Glutamatergic neuron (in vitro differentiated cells): Measurements from ENCODE around the gene KCNJ6. TPM values are rescaled to one million over a fixed set of nuclear protein-coding genes. Genes with fewer than 3 reads are reported as not detected.
"Not testable (repeated sequence)": the region's sequence is repeated elsewhere in the genome, so short reads cannot be mapped to it uniquely, and the experiment has no call there.

Source experiments
- DNase-seq: peaks from one replicate; pipeline ENCODE4 v3.0.0; 2022
- H3K27ac Mint-ChIP-seq: one replicate; pipeline ENCODE4 v1.8.0; 2020; ENCODE audit warnings: mild to moderate bottlenecking, mixed read lengths, inconsistent platforms; ENCODE audit not compliant: unreplicated experiment
- H3K27me3 Mint-ChIP-seq: one replicate; pipeline ENCODE4 v1.8.0; 2020; ENCODE audit warnings: mild to moderate bottlenecking, moderate library complexity, mixed read lengths, inconsistent platforms; ENCODE audit not compliant: unreplicated experiment
- H3K36me3 Mint-ChIP-seq: one replicate; pipeline ENCODE4 v1.8.0; 2020; ENCODE audit warnings: mild to moderate bottlenecking, mixed read lengths, inconsistent platforms; ENCODE audit not compliant: unreplicated experiment
- H3K4me1 Mint-ChIP-seq: one replicate; pipeline ENCODE4 v1.8.0; 2020; ENCODE audit warnings: mild to moderate bottlenecking, low read depth, mixed read lengths, inconsistent platforms; ENCODE audit not compliant: unreplicated experiment
- H3K4me3 Mint-ChIP-seq: one replicate; pipeline ENCODE4 v1.8.0; 2020; ENCODE audit warnings: mild to moderate bottlenecking, mixed read lengths, inconsistent platforms; ENCODE audit not compliant: unreplicated experiment
- H3K9me3 Mint-ChIP-seq: one replicate; pipeline ENCODE4 v1.8.0; 2020; ENCODE audit warnings: mild to moderate bottlenecking, moderate library complexity, mixed read lengths, inconsistent platforms; ENCODE audit not compliant: unreplicated experiment
- CTCF ChIP-seq: fragments of 200-600 bp; sonication (generic); IDR thresholded peaks from one replicate; pipeline ENCODE4 v1.5.0; 2021; ENCODE audit not compliant: partially characterized antibody, unreplicated experiment
- total RNA-seq: library from RNA; stranded (reverse); fragmentation: NEBNext Ultra II Directional; extraction: Animal tissue kit (Norgen Biotek cat#: 25700); gene quantifications from one replicate; pipeline ENCODE4 v1.2.1, GENCODE V29; 2021; ENCODE audit not compliant: unreplicated experiment

Gene KCNJ6
- total RNA-seq, 1 donor from 2014 or later, result 80.5 TPM

GRCh38 chr21:37587203-37587602, 329.1 kb downstream of the KCNJ6 start:
- DNase-seq, result no peak
- Mint-ChIP-seq H3K4me3 (no peak overlapping the region), H3K27ac (no peak overlapping the region), H3K36me3 (no peaks in the 10 kb centered on the region), H3K9me3 (peaks cover 1% of the 10 kb centered on the region), H3K4me1 (peaks cover 2% of the 10 kb centered on the region), H3K27me3 (peaks cover 2% of the 10 kb centered on the region)
- no peak for TF ChIP-seq CTCF

- no peaks in the 10 kb centered on the region for H3K36me3 Mint-ChIP-seq
- no peak for DNase-seq
- no peaks in the 10 kb centered on the region for H3K4me1 Mint-ChIP-seq
- no peak overlapping the region for H3K27ac Mint-ChIP-seq
- TF ChIP-seq CTCF, result peak; percentile 66
- peaks cover 2% of the 10 kb centered on the region for H3K9me3 Mint-ChIP-seq
- no peaks in the 10 kb centered on the region for H3K27me3 Mint-ChIP-seq
- no peak overlapping the region for H3K4me3 Mint-ChIP-seq
Measured at GRCh38 chr21:37582590-37582989, 333.7 kb downstream of the KCNJ6 start.

- Mint-ChIP-seq H3K36me3 (no peaks in the 10 kb centered on the region), H3K9me3 (peaks cover 2% of the 10 kb centered on the region), H3K4me3 (no peak overlapping the region), H3K4me1 (no peaks in the 10 kb centered on the region), H3K27me3 (no peaks in the 10 kb centered on the region), H3K27ac (no peak overlapping the region)
- DNase-seq, result no peak
- TF ChIP-seq CTCF, result no peak
Measured at GRCh38 chr21:37580666-37581065, 335.6 kb downstream of the KCNJ6 start.

- TF ChIP-seq CTCF, result no peak
- Mint-ChIP-seq H3K36me3 (no peaks in the 10 kb centered on the region), H3K4me1 (no peaks in the 10 kb centered on the region), H3K27ac (no peak overlapping the region), H3K4me3 (no peak overlapping the region), H3K9me3 (peaks cover 2% of the 10 kb centered on the region), H3K27me3 (no peaks in the 10 kb centered on the region)
- DNase-seq, result no peak
Measured at GRCh38 chr21:37579356-37579755, 336.9 kb downstream of the KCNJ6 start.

GRCh38 chr21:37578471-37579126, 337.7 kb downstream of the KCNJ6 start:
- Mint-ChIP-seq H3K36me3 (no peaks in the 10 kb centered on the region), H3K27me3 (no peaks in the 10 kb centered on the region), H3K27ac (no peak overlapping the region), H3K4me3 (no peak overlapping the region), H3K9me3 (peaks cover 2% of the 10 kb centered on the region), H3K4me1 (no peaks in the 10 kb centered on the region)
- no peak for TF ChIP-seq CTCF
- no peak for DNase-seq

- H3K27ac Mint-ChIP-seq, H3K4me3 Mint-ChIP-seq, H3K9me3 Mint-ChIP-seq, DNase-seq, H3K4me1 Mint-ChIP-seq, H3K27me3 Mint-ChIP-seq, H3K36me3 Mint-ChIP-seq: not testable (repeated sequence)
Measured at GRCh38 chr21:37576929-37577328, 339.3 kb downstream of the KCNJ6 start.
